Parathyroid adenoma (tissue), 2 donors: ENCODE data around the gene COL1A2.

ENCODE experiments used
- H2AFZ ChIP-seq: fragments of 300-600 bp; sonication (generic); one replicate; pipeline ENCODE4 v1.7.0; 2017; ENCODE audit warnings: antibody characterized with exemption, mild to moderate bottlenecking
- H3K27ac ChIP-seq: fragments of 300-600 bp; sonication (generic); one replicate; pipeline ENCODE4 v1.7.0; 2017
- H3K27me3 ChIP-seq: fragments of 300-600 bp; sonication (generic); one replicate; pipeline ENCODE4 v1.7.0; 2017; ENCODE audit warnings: low read length; ENCODE audit not compliant: control insufficient read depth, insufficient read depth
- H3K36me3 ChIP-seq: fragments of 300-600 bp; sonication (generic); one replicate; pipeline ENCODE4 v1.7.0; 2017; ENCODE audit warnings: low read length; ENCODE audit not compliant: control insufficient read depth, insufficient read depth
- H3K4me1 ChIP-seq: fragments of 300-600 bp; sonication (generic); one replicate; pipeline ENCODE4 v1.7.0; 2017; ENCODE audit warnings: control low read depth
- H3K4me2 ChIP-seq: fragments of 300-600 bp; sonication (generic); one replicate; pipeline ENCODE4 v1.7.0; 2017; ENCODE audit warnings: low read length
- H3K4me3 ChIP-seq: fragments of 300-600 bp; sonication (generic); one replicate; pipeline ENCODE4 v1.7.0; 2017; ENCODE audit warnings: low read depth, low read length
- H3K79me2 ChIP-seq: fragments of 300-600 bp; sonication (generic); one replicate; pipeline ENCODE4 v1.7.0; 2017; ENCODE audit warnings: control low read depth
- H3K9ac ChIP-seq: fragments of 300-600 bp; sonication (generic); one replicate; pipeline ENCODE4 v1.7.0; 2017; ENCODE audit warnings: mild to moderate bottlenecking
- H3K9me3 ChIP-seq: fragments of 300-600 bp; sonication (generic); one replicate; pipeline ENCODE4 v1.7.0; 2017; ENCODE audit warnings: low read length; ENCODE audit not compliant: control insufficient read depth
- CTCF ChIP-seq: fragments of 300-600 bp; sonication (generic); IDR thresholded peaks from one replicate; pipeline ENCODE4 v1.7.0; 2017; ENCODE audit warnings: antibody characterized with exemption, mild to moderate bottlenecking
- donor health status: primary hyperparathyroidism.

Gene COL1A2

GRCh38 chr7:94396037-94396431 is 1.3 kb downstream of the COL1A2 start:
- Histone ChIP-seq H3K9ac (no peak overlapping the region), H3K36me3 (no peaks in the 10 kb centered on the region), H3K9me3 (no peaks in the 10 kb centered on the region), H3K4me3 (peak overlapping the region; percentile 35), H3K79me2 (no peaks in the 10 kb centered on the region), H3K4me1 (peaks cover 2% of the 10 kb centered on the region), H3K4me2 (no peak overlapping the region), H2AFZ (no peak overlapping the region), H3K27me3 (no peaks in the 10 kb centered on the region), H3K27ac (no peak overlapping the region)
- no peak for TF ChIP-seq CTCF

GRCh38 chr7:94396596-94396995 is 1.9 kb downstream of the COL1A2 start:
- no peak overlapping the region for H3K4me3 ChIP-seq
- no peak overlapping the region for H3K9ac ChIP-seq
- H3K36me3 ChIP-seq, result no peaks in the 10 kb centered on the region
- no peaks in the 10 kb centered on the region for H3K9me3 ChIP-seq
- no peak overlapping the region for H3K4me2 ChIP-seq
- no peak for TF ChIP-seq CTCF
- no peaks in the 10 kb centered on the region for H3K79me2 ChIP-seq
- peaks cover 2% of the 10 kb centered on the region for H3K4me1 ChIP-seq
- H2AFZ ChIP-seq, result no peak overlapping the region
- no peak overlapping the region for H3K27ac ChIP-seq
- H3K27me3 ChIP-seq, result no peaks in the 10 kb centered on the region

GRCh38 chr7:94397722-94398121 is 3.0 kb downstream of the COL1A2 start:
- no peak overlapping the region for H3K27ac ChIP-seq
- no peak overlapping the region for H3K4me3 ChIP-seq
- no peak for TF ChIP-seq CTCF
- H3K4me1 ChIP-seq, result no peaks in the 10 kb centered on the region
- no peaks in the 10 kb centered on the region for H3K36me3 ChIP-seq
- H3K4me2 ChIP-seq, result no peak overlapping the region
- no peak overlapping the region for H2AFZ ChIP-seq
- no peaks in the 10 kb centered on the region for H3K79me2 ChIP-seq
- no peak overlapping the region for H3K9ac ChIP-seq
- H3K27me3 ChIP-seq, result no peaks in the 10 kb centered on the region
- no peaks in the 10 kb centered on the region for H3K9me3 ChIP-seq

GRCh38 chr7:94398841-94399240 is 4.1 kb downstream of the COL1A2 start:
- H3K4me2 ChIP-seq, result no peak overlapping the region
- no peak overlapping the region for H3K9ac ChIP-seq
- H3K9me3 ChIP-seq, result no peaks in the 10 kb centered on the region
- no peaks in the 10 kb centered on the region for H3K36me3 ChIP-seq
- H2AFZ ChIP-seq, result no peak overlapping the region
- no peak overlapping the region for H3K27ac ChIP-seq
- H3K27me3 ChIP-seq, result no peaks in the 10 kb centered on the region
- H3K4me1 ChIP-seq, result no peaks in the 10 kb centered on the region
- no peak overlapping the region for H3K4me3 ChIP-seq
- H3K79me2 ChIP-seq, result no peaks in the 10 kb centered on the region
- TF ChIP-seq CTCF, result no peak

DNA sequence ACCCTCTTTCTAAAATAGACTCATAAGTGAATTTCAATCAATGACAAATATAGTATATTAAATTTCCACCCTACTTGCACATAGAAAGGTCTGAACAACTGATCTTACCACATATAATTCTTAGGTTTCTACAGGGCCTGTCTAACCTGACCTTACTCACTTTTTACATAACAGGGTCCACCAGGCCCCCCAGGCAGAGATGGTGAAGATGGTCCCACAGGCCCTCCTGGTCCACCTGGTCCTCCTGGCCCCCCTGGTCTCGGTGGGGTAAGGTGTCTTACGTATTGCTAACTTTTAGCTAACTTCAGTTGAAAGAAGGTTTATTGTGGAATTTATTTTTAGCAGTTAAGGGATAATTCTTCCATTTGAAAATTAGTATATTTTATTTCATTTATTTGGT is 5.3 kb downstream of the COL1A2 start:
- H3K4me2 ChIP-seq, result no peak overlapping the region
- no peak overlapping the region for H3K27ac ChIP-seq
- H3K36me3 ChIP-seq, result no peaks in the 10 kb centered on the region
- H2AFZ ChIP-seq, result no peak overlapping the region
- H3K27me3 ChIP-seq, result no peaks in the 10 kb centered on the region
- H3K4me1 ChIP-seq, result no peaks in the 10 kb centered on the region
- H3K79me2 ChIP-seq, result no peaks in the 10 kb centered on the region
- no peaks in the 10 kb centered on the region for H3K9me3 ChIP-seq
- no peak for TF ChIP-seq CTCF
- no peak overlapping the region for H3K4me3 ChIP-seq
- no peak overlapping the region for H3K9ac ChIP-seq
